ENCODE measurements around the gene RGS8.

RGS8 gene

DNA sequence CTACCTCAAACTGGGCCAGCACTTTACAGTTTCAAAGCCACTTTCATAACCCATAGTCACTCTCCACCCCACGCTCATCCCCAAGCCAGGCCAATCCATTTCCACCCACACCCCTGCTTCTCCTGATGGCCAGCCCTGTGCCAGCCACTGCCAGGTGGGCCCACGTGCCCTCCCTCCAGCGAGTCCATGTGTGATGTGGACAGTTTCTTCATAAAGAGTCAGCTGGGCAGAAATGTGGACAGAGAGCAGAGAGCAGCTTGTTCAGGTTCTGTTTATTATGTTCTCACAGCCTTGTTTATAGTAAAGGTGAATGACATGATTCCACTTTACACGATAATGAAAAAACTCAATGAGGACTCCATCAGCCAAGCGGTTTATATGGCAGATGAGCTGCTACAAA, 42.8 kb downstream of the RGS8 start:
- DNase-seq (ENCODE audit: low read depth), result no peak
- no peak overlapping the region for H3K4me3 ChIP-seq (ENCODE audit: low read depth, low read length)
- TF ChIP-seq, protein P1, sequence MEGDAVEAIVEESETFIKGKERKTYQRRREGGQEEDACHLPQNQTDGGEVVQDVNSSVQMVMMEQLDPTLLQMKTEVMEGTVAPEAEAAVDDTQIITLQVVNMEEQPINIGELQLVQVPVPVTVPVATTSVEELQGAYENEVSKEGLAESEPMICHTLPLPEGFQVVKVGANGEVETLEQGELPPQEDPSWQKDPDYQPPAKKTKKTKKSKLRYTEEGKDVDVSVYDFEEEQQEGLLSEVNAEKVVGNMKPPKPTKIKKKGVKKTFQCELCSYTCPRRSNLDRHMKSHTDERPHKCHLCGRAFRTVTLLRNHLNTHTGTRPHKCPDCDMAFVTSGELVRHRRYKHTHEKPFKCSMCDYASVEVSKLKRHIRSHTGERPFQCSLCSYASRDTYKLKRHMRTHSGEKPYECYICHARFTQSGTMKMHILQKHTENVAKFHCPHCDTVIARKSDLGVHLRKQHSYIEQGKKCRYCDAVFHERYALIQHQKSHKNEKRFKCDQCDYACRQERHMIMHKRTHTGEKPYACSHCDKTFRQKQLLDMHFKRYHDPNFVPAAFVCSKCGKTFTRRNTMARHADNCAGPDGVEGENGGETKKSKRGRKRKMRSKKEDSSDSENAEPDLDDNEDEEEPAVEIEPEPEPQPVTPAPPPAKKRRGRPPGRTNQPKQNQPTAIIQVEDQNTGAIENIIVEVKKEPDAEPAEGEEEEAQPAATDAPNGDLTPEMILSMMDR (IDR thresholded peaks at IDR 0.05; ENCODE audit: low read depth, low read length, missing control alignments), result no peak

DNA sequence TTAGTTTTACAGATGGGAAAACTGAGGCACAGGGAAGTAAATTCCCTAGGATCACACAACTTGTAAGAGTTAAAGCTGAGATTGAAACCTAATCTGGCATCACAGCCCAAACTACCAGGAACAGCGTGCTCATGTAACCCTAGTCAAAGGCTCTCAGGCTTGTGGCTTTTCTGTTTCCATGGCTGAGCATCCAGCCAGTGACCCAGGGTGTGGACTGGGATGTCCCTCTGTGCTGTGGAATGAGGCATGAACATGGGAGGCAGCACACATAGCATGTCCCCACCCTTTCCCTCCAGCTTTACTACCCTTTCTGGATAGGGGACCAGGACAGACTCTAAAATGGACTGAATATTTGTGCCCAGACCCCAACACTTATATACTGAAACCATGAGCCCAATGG, 45.1 kb downstream of the RGS8 start:
- no peak for DNase-seq (ENCODE audit: low read depth)
- TF ChIP-seq, protein P1 (IDR thresholded peaks at IDR 0.05; ENCODE audit: low read depth, low read length, missing control alignments), result no peak
- H3K4me3 ChIP-seq (ENCODE audit: low read depth, low read length), result no peak overlapping the region

DNA sequence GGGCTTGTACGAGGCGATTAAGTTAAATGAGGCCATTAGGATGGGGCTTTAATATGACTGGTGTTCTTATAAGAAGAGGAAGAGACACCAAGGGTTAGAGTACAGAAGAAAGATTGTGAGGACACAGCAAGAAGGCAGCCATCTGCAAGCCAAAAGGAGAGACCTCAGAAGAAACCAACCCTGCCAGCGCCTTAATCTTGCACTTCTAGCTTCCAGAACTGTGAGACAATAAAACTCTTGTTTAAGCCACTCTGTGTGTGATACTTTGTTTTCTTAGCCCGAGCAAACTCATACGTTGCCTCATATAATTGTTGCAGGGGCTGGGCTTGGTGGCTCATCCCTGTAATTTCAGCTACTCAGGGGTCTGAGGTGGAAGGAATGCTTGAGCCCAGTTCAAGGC, 46.6 kb downstream of the RGS8 start:
- no peak overlapping the region for H3K4me3 ChIP-seq (ENCODE audit: low read depth, low read length)
- DNase-seq (ENCODE audit: low read depth), result no peak
- TF ChIP-seq, protein P1 (IDR thresholded peaks at IDR 0.05; ENCODE audit: low read depth, low read length, missing control alignments), result no peak

DNA sequence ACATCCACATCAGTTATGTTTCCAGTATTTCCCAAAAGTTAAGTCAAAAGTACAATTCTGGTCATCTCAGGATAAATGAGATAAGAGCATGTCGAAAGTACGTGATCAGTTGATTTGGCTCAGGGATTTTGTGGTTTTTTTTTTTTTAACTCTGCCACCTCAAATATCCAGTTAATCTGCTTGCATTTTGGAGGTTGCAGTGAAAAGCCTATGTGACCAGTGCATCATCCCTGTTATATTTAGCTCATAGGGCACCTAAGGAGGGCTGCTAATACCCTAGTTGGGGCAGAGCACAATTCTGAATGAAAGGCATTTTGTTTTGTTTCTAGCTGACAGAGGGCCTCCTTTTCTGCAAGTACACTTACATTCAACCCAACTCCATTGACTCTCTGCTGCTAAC, 48.5 kb downstream of the RGS8 start:
- TF ChIP-seq, protein P1 (IDR thresholded peaks at IDR 0.05; ENCODE audit: low read depth, low read length, missing control alignments), result no peak
- no peak overlapping the region for H3K4me3 ChIP-seq (ENCODE audit: low read depth, low read length)
- no peak for DNase-seq (ENCODE audit: low read depth)

All from GM12864 (cell line).